ENCODE measurements around the gene NAGLU. TPM values are rescaled to one million over a fixed set of nuclear protein-coding genes. Genes with fewer than 3 reads are reported as not detected.
A peak's percentile ranks its signal among the peaks of the same experiment; 100 is the strongest.

Gene NAGLU
- total and polyA plus RNA-seq, 10 of the 15 experiments (the other 5 are each of a cell fraction or from before 2014, with no cell fraction given) = 0.23 to 27.5 (median 8.9) TPM

DNA sequence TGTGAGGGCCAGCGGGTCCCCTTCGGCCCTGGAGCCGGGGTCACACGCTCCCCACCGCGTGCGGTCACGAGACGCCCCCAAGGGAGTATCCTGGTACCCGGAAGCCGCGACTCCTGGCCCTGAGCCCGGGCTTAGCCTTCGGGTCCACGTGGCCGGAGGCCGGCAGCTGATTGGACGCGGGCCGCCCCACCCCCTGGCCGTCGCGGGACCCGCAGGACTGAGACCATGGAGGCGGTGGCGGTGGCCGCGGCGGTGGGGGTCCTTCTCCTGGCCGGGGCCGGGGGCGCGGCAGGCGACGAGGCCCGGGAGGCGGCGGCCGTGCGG, at the start of gene NAGLU (continued):
- no peak for TF ChIP-seq ZBTB11 (CRISPR knock-in tag; IDR thresholded peaks at IDR 0.05)
- TF ChIP-seq EED (IDR thresholded peaks at IDR 0.05; ENCODE audit: low read depth) = 0 out of 2 replicates have a peak, but pooled peaks have one; percentile 38
- TF ChIP-seq SMAD1 (IDR thresholded peaks at IDR 0.05; ENCODE audit: low read depth, partially characterized antibody) = peak; percentile 12
- TF ChIP-seq, protein P1, sequence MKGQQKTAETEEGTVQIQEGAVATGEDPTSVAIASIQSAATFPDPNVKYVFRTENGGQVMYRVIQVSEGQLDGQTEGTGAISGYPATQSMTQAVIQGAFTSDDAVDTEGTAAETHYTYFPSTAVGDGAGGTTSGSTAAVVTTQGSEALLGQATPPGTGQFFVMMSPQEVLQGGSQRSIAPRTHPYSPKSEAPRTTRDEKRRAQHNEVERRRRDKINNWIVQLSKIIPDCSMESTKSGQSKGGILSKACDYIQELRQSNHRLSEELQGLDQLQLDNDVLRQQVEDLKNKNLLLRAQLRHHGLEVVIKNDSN (IDR thresholded peaks at IDR 0.05; ENCODE audit: borderline replicate concordance, extremely low read length, insufficient read depth, low read depth, low read length) = peak; percentile 97
- peak; percentile 68; the same call in 1 of the 2 replicates for TF ChIP-seq TAF1 (IDR thresholded peaks at IDR 0.05; ENCODE audit: borderline replicate concordance, low read depth, low read length)
- TF ChIP-seq ATF3 (IDR thresholded peaks at IDR 0.05; ENCODE audit: borderline replicate concordance, extremely low read depth, low read depth, low read length) = peak; percentile 83; the same call in 1 of the 2 replicates
- peak; percentile 82 for TF ChIP-seq NFYB (IDR thresholded peaks at IDR 0.05; ENCODE audit: insufficient read depth, low read depth, low read length)
- no peak for TF ChIP-seq E2F8 (IDR thresholded peaks at IDR 0.05; ENCODE audit: low read depth, partially characterized antibody)
- no peak for TF ChIP-seq SRF (IDR thresholded peaks at IDR 0.05; ENCODE audit: low read depth in 2 of 2, low read length in 2 of 2)
- TF ChIP-seq YY1 (IDR thresholded peaks at IDR 0.05; ENCODE audit: low read depth, low read length) = peak; percentile 77
- TF ChIP-seq, protein P2, sequence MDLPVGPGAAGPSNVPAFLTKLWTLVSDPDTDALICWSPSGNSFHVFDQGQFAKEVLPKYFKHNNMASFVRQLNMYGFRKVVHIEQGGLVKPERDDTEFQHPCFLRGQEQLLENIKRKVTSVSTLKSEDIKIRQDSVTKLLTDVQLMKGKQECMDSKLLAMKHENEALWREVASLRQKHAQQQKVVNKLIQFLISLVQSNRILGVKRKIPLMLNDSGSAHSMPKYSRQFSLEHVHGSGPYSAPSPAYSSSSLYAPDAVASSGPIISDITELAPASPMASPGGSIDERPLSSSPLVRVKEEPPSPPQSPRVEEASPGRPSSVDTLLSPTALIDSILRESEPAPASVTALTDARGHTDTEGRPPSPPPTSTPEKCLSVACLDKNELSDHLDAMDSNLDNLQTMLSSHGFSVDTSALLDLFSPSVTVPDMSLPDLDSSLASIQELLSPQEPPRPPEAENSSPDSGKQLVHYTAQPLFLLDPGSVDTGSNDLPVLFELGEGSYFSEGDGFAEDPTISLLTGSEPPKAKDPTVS (IDR thresholded peaks at IDR 0.05; ENCODE audit: low read depth, low read length) = no peak
- TF ChIP-seq CHD2 (IDR thresholded peaks at IDR 0.05; ENCODE audit: borderline replicate concordance, low read depth, low read length) = peak; percentile 62
- no peak for TF ChIP-seq SIN3A (IDR thresholded peaks at IDR 0.05; ENCODE audit: low read depth, low read length)
- TF ChIP-seq PAX5 (IDR thresholded peaks at IDR 0.05; ENCODE audit: borderline replicate concordance, low read depth, low read length) = peak; percentile 58; the same call in 1 of the 2 replicates
- TF ChIP-seq ZNF217 (IDR thresholded peaks at IDR 0.05) = 0 out of 2 replicates have a peak, but pooled peaks have one; percentile 66
- peak; percentile 90 for TF ChIP-seq USF2 (IDR thresholded peaks at IDR 0.05; ENCODE audit: borderline replicate concordance, low read depth, low read length)

Measured in GM12878 (cell line).